Gastrocnemius medialis (tissue), 4 donors: ENCODE results near the gene SRSF2. TPM values are rescaled to one million over a fixed set of nuclear protein-coding genes. Genes with fewer than 3 reads are reported as not detected.
A peak's percentile ranks its signal among the peaks of the same experiment; 100 is the strongest.

Experiments used
- ATAC-seq, 2 donors: fragments of 150-250 bp; one replicate each; pipeline ENCODE4 v1.9.1; 2016
- DNase-seq, 2 donors: peaks; one replicate each; pipeline ENCODE4 v3.0.0-alpha.2; 2019
- H3K27ac ChIP-seq, 4 donors: fragments of 200-600 bp; sonication (generic); 1 replicate in 1 of 4; 2 replicates in 3 of 4; pipeline ENCODE4 v1.5.1; 2016 to 2018; ENCODE audit warnings: mild to moderate bottlenecking in 2 of 4, moderate library complexity in 1 of 4
- H3K27me3 ChIP-seq, 3 donors: fragments of 200-600 bp; sonication (generic) in 2 of 3; 1 replicate in 1 of 3; 2 replicates in 2 of 3; pipeline versions ENCODE4 v1.5.1 to v1.6.0; 2016 to 2019; ENCODE audit warnings: mild to moderate bottlenecking in 1 of 3, moderate library complexity in 1 of 3
- H3K36me3 ChIP-seq, 2 donors: fragments of 200-600 bp; sonication (generic) in 1 of 2; one replicate each; pipeline ENCODE4 v1.5.1; 2017 to 2018
- H3K4me1 ChIP-seq, 2 donors: fragments of 200-600 bp; sonication (generic) in 1 of 2; one replicate each; pipeline ENCODE4 v1.5.1; 2016 to 2017; ENCODE audit warnings: mild to moderate bottlenecking in 2 of 2
- H3K4me3 ChIP-seq, 4 donors: fragments of 200-600 bp; sonication (generic) in 3 of 4; 1 replicate in 1 of 4; 2 replicates in 3 of 4; pipeline ENCODE4 v1.5.1; 2016 to 2019; ENCODE audit warnings: mild to moderate bottlenecking in 2 of 4
- H3K9me3 ChIP-seq, 3 donors: fragments of 200-600 bp; sonication (generic) in 2 of 3; 1 replicate in 1 of 3; 2 replicates in 2 of 3; pipeline ENCODE4 v1.5.1; 2016 to 2019
- POLR2A ChIP-seq, 2 donors: fragments of 450-650 bp; IDR thresholded peaks; one replicate each; pipeline ENCODE4 v1.6.1; 2017; ENCODE audit warnings: antibody characterized with exemption in 2 of 2, mild to moderate bottlenecking in 2 of 2, moderate library complexity in 2 of 2
- in situ Hi-C, 4 donors: fragments of 200-750 bp; cut with MboI; loops; one replicate each; pipeline versions ENCODE4 v1.15.0 to v1.8.0; 2017; ENCODE audit warnings: low sequenced_read_pairs in 4 of 4
- intact Hi-C: fragments of 100-400 bp; cut with DNase I; formaldehyde crosslinking; loops from one replicate; pipeline ENCODE4 v1.15.1; 2023; ENCODE audit warnings: low total_unique reads
- total RNA-seq, 4 donors: library from RNA; depleted of rRNA; stranded (reverse); fragments of >200 nt; gene quantifications; one replicate each; pipeline versions ENCODE4 v1.1.0 to v1.2.3, GENCODE V29; 2016
- TF ChIP-seq, protein P1 (sequence below), 5 experiments: fragments of 450-650 bp in 3 of 5; fragments of 200-600 bp in 2 of 5; sonication (generic) in 2 of 5; IDR thresholded peaks in 4 of 5; conservative IDR thresholded peaks in 1 of 5; 1 replicate in 4 of 5; 2 replicates in 1 of 5; pipeline ENCODE4 v1.5.1; 2016 to 2019; ENCODE audit warnings: antibody characterized with exemption in 5 of 5, mild to moderate bottlenecking in 3 of 5, moderate library complexity in 3 of 5

Gene SRSF2
- total RNA-seq, 4 donors from 2014 or later: 75.0 to 148 (median 90.4) TPM

GRCh38 chr17:76702941-76703637, 34.0 kb downstream of the SRSF2 start:
- Histone ChIP-seq H3K27ac (peak overlapping the region in 2 of 4 donors; percentile 29 to 49), H3K4me1 (peaks cover 37 to 60% of the 10 kb centered on the region in 2 donors), H3K27me3 (no peaks in the 10 kb centered on the region), H3K4me3 (no peak overlapping the region), H3K36me3 (no peaks in the 10 kb centered on the region), H3K9me3 (no peaks in the 10 kb centered on the region)
- DNase-seq (no peak), ATAC-seq (no peak)
- intact Hi-C loops (no loop called here), in situ Hi-C loops (loop anchor here in 1 of 4 donors (25.0 kb wide), 1 partner anchor 141 kb away; a partner anchor contains a TSS)
- no peak for TF ChIP-seq POLR2A (IDR thresholded peaks at IDR 0.05)
- TF ChIP-seq, protein P1, sequence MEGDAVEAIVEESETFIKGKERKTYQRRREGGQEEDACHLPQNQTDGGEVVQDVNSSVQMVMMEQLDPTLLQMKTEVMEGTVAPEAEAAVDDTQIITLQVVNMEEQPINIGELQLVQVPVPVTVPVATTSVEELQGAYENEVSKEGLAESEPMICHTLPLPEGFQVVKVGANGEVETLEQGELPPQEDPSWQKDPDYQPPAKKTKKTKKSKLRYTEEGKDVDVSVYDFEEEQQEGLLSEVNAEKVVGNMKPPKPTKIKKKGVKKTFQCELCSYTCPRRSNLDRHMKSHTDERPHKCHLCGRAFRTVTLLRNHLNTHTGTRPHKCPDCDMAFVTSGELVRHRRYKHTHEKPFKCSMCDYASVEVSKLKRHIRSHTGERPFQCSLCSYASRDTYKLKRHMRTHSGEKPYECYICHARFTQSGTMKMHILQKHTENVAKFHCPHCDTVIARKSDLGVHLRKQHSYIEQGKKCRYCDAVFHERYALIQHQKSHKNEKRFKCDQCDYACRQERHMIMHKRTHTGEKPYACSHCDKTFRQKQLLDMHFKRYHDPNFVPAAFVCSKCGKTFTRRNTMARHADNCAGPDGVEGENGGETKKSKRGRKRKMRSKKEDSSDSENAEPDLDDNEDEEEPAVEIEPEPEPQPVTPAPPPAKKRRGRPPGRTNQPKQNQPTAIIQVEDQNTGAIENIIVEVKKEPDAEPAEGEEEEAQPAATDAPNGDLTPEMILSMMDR (IDR thresholded peaks at IDR 0.05 in 4 of 5, conservative IDR thresholded peaks at IDR 0.05 in 1 of 5): no peak

GRCh38 chr17:76702076-76702475, 35.1 kb downstream of the SRSF2 start:
- Histone ChIP-seq H3K4me1 (peaks cover 38 to 60% of the 10 kb centered on the region in 2 donors), H3K9me3 (no peaks in the 10 kb centered on the region), H3K27ac (peak overlapping the region in 3 of 4 donors; percentile 88 to 92 (median 88)), H3K36me3 (no peaks in the 10 kb centered on the region), H3K27me3 (no peaks in the 10 kb centered on the region), H3K4me3 (no peak overlapping the region)
- TF ChIP-seq POLR2A (IDR thresholded peaks at IDR 0.05): no peak
- TF ChIP-seq, protein P1 (IDR thresholded peaks at IDR 0.05 in 4 of 5, conservative IDR thresholded peaks at IDR 0.05 in 1 of 5): no peak
- in situ Hi-C loops: loop anchor here in 1 of 4 donors (25.0 kb wide), 1 partner anchor 140 kb away; a partner anchor contains a TSS
- no peak for DNase-seq
- no peak for ATAC-seq
- intact Hi-C loops: no loop called here

DNA sequence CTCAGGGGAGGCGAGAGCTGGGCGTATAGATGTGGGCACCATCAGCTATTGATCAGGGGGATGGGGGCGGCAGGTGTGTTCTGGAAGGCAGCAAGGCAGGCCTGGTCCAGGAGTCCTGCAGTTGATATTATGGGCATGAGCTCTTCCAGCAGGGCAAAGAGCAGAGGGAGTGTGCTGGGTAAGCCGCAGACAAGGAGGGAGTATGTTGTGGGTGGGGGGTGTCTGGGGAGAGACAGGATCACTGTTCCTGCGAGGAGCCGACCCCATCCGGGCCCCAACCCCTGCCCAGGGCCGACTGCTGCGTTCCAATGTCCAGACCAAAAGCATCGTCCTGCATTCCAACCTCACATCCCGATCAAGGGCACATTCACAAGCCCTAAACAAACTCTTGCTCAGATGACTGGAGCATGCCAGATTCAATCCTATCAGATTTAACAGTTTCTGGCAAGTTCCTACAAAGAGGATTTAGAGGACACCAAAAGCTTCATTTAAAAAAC, 35.6 kb downstream of the SRSF2 start:
- no peak overlapping the region for H3K4me3 ChIP-seq
- DNase-seq (no peak), ATAC-seq (no peak)
- no peaks in the 10 kb centered on the region for H3K36me3 ChIP-seq
- H3K4me1 ChIP-seq: peaks cover 42 to 66% of the 10 kb centered on the region in 2 donors
- no peaks in the 10 kb centered on the region for H3K9me3 ChIP-seq
- TF ChIP-seq POLR2A (IDR thresholded peaks at IDR 0.05): no peak
- TF ChIP-seq, protein P1 (IDR thresholded peaks at IDR 0.05 in 4 of 5, conservative IDR thresholded peaks at IDR 0.05 in 1 of 5): no peak
- H3K27me3 ChIP-seq: no peaks in the 10 kb centered on the region
- in situ Hi-C loops: loop anchor here in 1 of 4 donors (25.0 kb wide), 1 partner anchor 139 kb away; a partner anchor contains a TSS
- peak overlapping the region; percentile 88 to 92 (median 88) for H3K27ac ChIP-seq
- intact Hi-C loops: no loop called here

- intact Hi-C loops: no loop called here
- in situ Hi-C loops: loop anchor here in 1 of 4 donors (25.0 kb wide), 1 partner anchor 139 kb away; a partner anchor contains a TSS
- peak; percentile 89 to 91 for ATAC-seq
- Histone ChIP-seq H3K4me3 (peak overlapping the region; percentile 44 to 55 (median 48)), H3K27me3 (no peaks in the 10 kb centered on the region), H3K4me1 (peaks cover 49 to 72% of the 10 kb centered on the region in 2 donors), H3K27ac (peak overlapping the region; percentile 88 to 92 (median 88)), H3K9me3 (no peaks in the 10 kb centered on the region), H3K36me3 (no peaks in the 10 kb centered on the region)
- DNase-seq: peak; percentile 50 to 79
- TF ChIP-seq POLR2A (IDR thresholded peaks at IDR 0.05): peak; percentile 65 to 72
- TF ChIP-seq, protein P1 (IDR thresholded peaks at IDR 0.05 in 4 of 5, conservative IDR thresholded peaks at IDR 0.05 in 1 of 5): no peak
Observed at GRCh38 chr17:76700617-76701470, 36.3 kb downstream of the SRSF2 start.
